Stimulated activated CD4-positive, alpha-beta T cell treated with anti-CD3 and anti-CD28 coated beads, Interleukin-15, amount 100 ng/mL, for 24 hours (primary cell): ENCODE data around the gene NACC1.

Source experiments
- DNase-seq: peaks from one replicate; pipeline ENCODE4 v3.0.0-alpha.2; 2020

NACC1 gene

GRCh38 chr19:13089139-13089856, 28.8 kb upstream of the NACC1 start:
- no peak for DNase-seq

- DNase-seq: no peak
These were observed 28.1 kb upstream of the NACC1 start for GRCh38 chr19:13089857-13090507.

- no peak for DNase-seq
These were observed 27.4 kb upstream of the NACC1 start for GRCh38 chr19:13090511-13091231.

- DNase-seq: no peak
These were observed 26.5 kb upstream of the NACC1 start for GRCh38 chr19:13091400-13092157.

- DNase-seq: no peak
These were observed 25.9 kb upstream of the NACC1 start for GRCh38 chr19:13092158-13092543.

- DNase-seq: no peak
These were observed 25.3 kb upstream of the NACC1 start for GRCh38 chr19:13092606-13093235.

- DNase-seq: peak; percentile 84
These were observed 24.5 kb upstream of the NACC1 start for GRCh38 chr19:13093407-13094105.

GRCh38 chr19:13094106-13094504, 24.0 kb upstream of the NACC1 start:
- no peak for DNase-seq

- DNase-seq: no peak
These were observed 23.2 kb upstream of the NACC1 start for GRCh38 chr19:13094771-13095392.

- no peak for DNase-seq
These were observed 22.7 kb upstream of the NACC1 start for GRCh38 chr19:13095393-13095784.

- no peak for DNase-seq
These were observed 21.8 kb upstream of the NACC1 start for GRCh38 chr19:13095934-13096927.

- DNase-seq: no peak
These were observed 21.0 kb upstream of the NACC1 start for GRCh38 chr19:13097033-13097462.

- DNase-seq: peak; percentile 51
These were observed 20.4 kb upstream of the NACC1 start for GRCh38 chr19:13097463-13098258.

- DNase-seq: no peak
These were observed 19.6 kb upstream of the NACC1 start for GRCh38 chr19:13098277-13099072.

GRCh38 chr19:13099073-13099999, 18.7 kb upstream of the NACC1 start:
- peak; percentile 83 for DNase-seq

- DNase-seq: peak; percentile 71
These were observed 18.0 kb upstream of the NACC1 start for GRCh38 chr19:13100031-13100588.
